Left ventricle myocardium inferior (tissue), 1 donor: Measurements from ENCODE around the gene IRAK1. TPM values are rescaled to one million over a fixed set of nuclear protein-coding genes. Genes with fewer than 3 reads are reported as not detected.

Source experiments
- DNase-seq: peaks from one replicate; pipeline ENCODE4 v3.0.0-alpha.2; 2020
- H3K27ac ChIP-seq: fragments of 200-600 bp; replicated peaks from 2 replicates; pipeline ENCODE4 v1.8.0; 2021
- H3K27me3 ChIP-seq: fragments of 200-600 bp; 2 replicates; pipeline ENCODE4 v1.8.0; 2021; ENCODE audit warnings: low read depth
- H3K36me3 ChIP-seq: fragments of 200-600 bp; 2 replicates; pipeline ENCODE4 v1.8.0; 2021
- H3K4me1 ChIP-seq: fragments of 200-600 bp; 2 replicates; pipeline ENCODE4 v1.8.0; 2021
- H3K4me3 ChIP-seq: fragments of 200-600 bp; 2 replicates; pipeline ENCODE4 v1.8.0; 2021; ENCODE audit warnings: mild to moderate bottlenecking, moderate library complexity
- H3K9me3 ChIP-seq: fragments of 200-600 bp; replicated peaks from 2 replicates; pipeline ENCODE4 v1.8.0; 2021
- intact Hi-C: fragments of 100-400 bp; cut with micrococcal nuclease; formaldehyde crosslinking; loops from one replicate; pipeline ENCODE4 v1.11.0; 2022
- total RNA-seq: library from RNA; stranded (reverse); fragmentation: NEBNext Ultra II Directional; extraction: Animal tissue kit (Norgen Biotek cat#: 25700); gene quantifications from one replicate; pipeline ENCODE4 v1.2.1, GENCODE V29; 2021
- TF ChIP-seq, protein P1 (sequence below): fragments of 200-600 bp; IDR thresholded peaks from 2 replicates; pipeline ENCODE4 v1.8.0; 2021; ENCODE audit warnings: antibody characterized with exemption, mild to moderate bottlenecking, borderline replicate concordance
- donor health status: DM: no; HTN: yes; CAD: no; lungs with severe emphysema.

IRAK1 gene
- total RNA-seq, 1 donor from 2014 or later = 40.6 TPM

DNA sequence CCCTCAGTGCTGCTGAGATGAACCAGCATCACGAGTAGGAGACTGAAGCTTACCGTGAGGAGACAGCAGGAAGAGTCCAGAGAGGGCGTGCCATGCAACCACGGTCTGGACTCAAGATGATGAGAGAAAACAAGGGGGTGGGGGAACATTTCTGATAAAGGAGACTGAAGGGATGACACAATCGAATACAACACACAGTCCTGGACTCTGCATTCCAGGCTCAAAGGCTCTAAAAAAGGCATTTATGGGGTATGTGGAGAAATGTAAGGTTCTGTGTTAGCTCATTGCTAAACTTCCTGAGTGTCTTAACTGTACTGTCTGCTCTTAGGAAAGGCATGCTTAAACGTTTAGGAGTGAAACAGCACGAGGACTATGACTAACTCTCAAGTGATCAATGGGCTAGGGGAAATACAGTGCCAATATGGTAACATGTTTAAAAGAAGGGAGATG lies 20.6 kb upstream of the IRAK1 start:
- no peaks in the 10 kb centered on the region for H3K27me3 ChIP-seq
- no peaks in the 10 kb centered on the region for H3K9me3 ChIP-seq
- H3K4me3 ChIP-seq = no peak overlapping the region
- H3K4me1 ChIP-seq = peaks cover 70% of the 10 kb centered on the region
- H3K36me3 ChIP-seq = no peaks in the 10 kb centered on the region
- TF ChIP-seq, protein P1, sequence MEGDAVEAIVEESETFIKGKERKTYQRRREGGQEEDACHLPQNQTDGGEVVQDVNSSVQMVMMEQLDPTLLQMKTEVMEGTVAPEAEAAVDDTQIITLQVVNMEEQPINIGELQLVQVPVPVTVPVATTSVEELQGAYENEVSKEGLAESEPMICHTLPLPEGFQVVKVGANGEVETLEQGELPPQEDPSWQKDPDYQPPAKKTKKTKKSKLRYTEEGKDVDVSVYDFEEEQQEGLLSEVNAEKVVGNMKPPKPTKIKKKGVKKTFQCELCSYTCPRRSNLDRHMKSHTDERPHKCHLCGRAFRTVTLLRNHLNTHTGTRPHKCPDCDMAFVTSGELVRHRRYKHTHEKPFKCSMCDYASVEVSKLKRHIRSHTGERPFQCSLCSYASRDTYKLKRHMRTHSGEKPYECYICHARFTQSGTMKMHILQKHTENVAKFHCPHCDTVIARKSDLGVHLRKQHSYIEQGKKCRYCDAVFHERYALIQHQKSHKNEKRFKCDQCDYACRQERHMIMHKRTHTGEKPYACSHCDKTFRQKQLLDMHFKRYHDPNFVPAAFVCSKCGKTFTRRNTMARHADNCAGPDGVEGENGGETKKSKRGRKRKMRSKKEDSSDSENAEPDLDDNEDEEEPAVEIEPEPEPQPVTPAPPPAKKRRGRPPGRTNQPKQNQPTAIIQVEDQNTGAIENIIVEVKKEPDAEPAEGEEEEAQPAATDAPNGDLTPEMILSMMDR = no peak
- no peak for DNase-seq
- intact Hi-C loops = no loop called here
- H3K27ac ChIP-seq = peak overlapping the region; percentile 38

DNA sequence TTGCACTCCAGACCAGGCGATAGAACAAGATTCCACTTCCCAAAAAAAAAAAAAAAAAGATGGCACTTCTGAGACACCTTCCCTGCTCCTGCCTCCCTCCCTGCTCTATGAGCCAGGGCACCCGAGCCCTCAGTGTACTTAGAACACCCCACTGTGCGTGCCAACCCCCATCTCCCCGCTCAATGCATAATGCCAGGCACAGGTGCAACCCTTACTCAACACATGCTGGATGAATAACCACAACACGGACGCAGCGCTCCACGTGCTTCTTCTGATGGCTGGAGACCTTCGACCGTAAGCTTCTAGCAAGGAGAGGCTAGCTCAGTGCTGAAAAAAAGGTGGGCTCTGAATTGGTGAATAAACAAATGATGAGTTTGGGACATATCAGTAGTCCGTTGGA lies 19.9 kb upstream of the IRAK1 start:
- no peaks in the 10 kb centered on the region for H3K27me3 ChIP-seq
- no peaks in the 10 kb centered on the region for H3K36me3 ChIP-seq
- intact Hi-C loops = no loop called here
- TF ChIP-seq, protein P1 = no peak
- H3K4me3 ChIP-seq = no peak overlapping the region
- H3K4me1 ChIP-seq = peaks cover 64% of the 10 kb centered on the region
- H3K27ac ChIP-seq = no peak overlapping the region
- DNase-seq = no peak
- no peaks in the 10 kb centered on the region for H3K9me3 ChIP-seq

DNA sequence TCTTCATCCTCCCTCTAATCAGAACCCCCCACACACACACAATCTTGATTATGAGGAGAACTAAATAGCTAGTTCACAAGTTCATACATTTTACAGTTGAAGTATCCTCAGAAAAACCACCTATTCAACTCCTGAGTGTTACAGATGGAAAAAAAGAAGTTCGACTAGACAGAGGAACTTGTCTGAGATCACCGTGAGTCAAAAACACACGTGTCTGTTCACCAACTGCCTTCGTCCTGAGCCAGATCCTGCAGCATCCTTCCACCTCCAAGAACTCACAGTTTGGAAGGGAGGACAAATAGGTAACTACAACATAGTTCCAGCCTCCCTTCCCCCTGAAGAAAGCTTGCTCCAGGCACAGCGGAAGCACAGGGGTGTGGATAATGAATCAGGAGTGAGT lies 19.0 kb upstream of the IRAK1 start:
- H3K27me3 ChIP-seq = no peaks in the 10 kb centered on the region
- TF ChIP-seq, protein P1 = no peak
- no peak overlapping the region for H3K27ac ChIP-seq
- intact Hi-C loops = no loop called here
- H3K4me1 ChIP-seq = peaks cover 58% of the 10 kb centered on the region
- no peak for DNase-seq
- no peak overlapping the region for H3K4me3 ChIP-seq
- H3K9me3 ChIP-seq = no peaks in the 10 kb centered on the region
- no peaks in the 10 kb centered on the region for H3K36me3 ChIP-seq

GRCh38 chrX:154037754-154038153 lies 18.1 kb upstream of the IRAK1 start:
- TF ChIP-seq, protein P1 = no peak
- Histone ChIP-seq H3K9me3 (no peaks in the 10 kb centered on the region), H3K27me3 (no peaks in the 10 kb centered on the region), H3K4me1 (peaks cover 58% of the 10 kb centered on the region), H3K27ac (no peak overlapping the region), H3K36me3 (no peaks in the 10 kb centered on the region), H3K4me3 (no peak overlapping the region)
- no peak for DNase-seq
- intact Hi-C loops = no loop called here

- Histone ChIP-seq H3K4me3 (no peak overlapping the region), H3K9me3 (no peaks in the 10 kb centered on the region), H3K4me1 (peaks cover 54% of the 10 kb centered on the region), H3K27me3 (no peaks in the 10 kb centered on the region), H3K36me3 (peaks cover 7% of the 10 kb centered on the region), H3K27ac (no peak overlapping the region)
- intact Hi-C loops = no loop called here
- no peak for DNase-seq
- TF ChIP-seq, protein P1 = no peak
Observed at GRCh38 chrX:154036513-154036912, 16.8 kb upstream of the IRAK1 start.

DNA sequence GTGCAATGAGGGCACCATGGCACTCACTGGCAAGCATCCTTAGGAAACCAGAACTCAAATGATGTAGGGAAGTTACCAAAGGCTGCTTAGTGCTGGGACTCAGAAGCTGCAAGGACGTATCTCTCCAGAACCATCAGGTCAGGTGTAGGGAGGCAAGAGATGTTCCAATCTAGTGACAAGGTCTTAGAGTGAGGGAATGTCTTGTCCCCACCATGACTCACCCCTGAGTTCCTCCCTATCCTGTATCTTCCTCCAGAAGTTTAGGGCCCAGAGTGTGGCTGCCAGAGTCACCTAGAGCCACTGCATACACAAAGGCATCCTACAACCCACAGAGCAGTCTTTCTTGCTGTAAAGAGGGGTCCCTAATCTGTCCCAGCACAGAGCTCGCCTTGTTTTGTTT lies 14.1 kb upstream of the IRAK1 start:
- intact Hi-C loops = no loop called here
- H3K27ac ChIP-seq = no peak overlapping the region
- H3K27me3 ChIP-seq = no peaks in the 10 kb centered on the region
- no peak overlapping the region for H3K4me3 ChIP-seq
- H3K4me1 ChIP-seq = peaks cover 37% of the 10 kb centered on the region
- no peaks in the 10 kb centered on the region for H3K9me3 ChIP-seq
- no peak for DNase-seq
- TF ChIP-seq, protein P1 = no peak
- H3K36me3 ChIP-seq = peaks cover 10% of the 10 kb centered on the region
